Measurements from ENCODE around the gene MMP17. TPM values are rescaled to one million over a fixed set of nuclear protein-coding genes. Genes with fewer than 3 reads are reported as not detected.

Gene MMP17
- total and polyA plus RNA-seq, 2 of the 4 experiments (the other 2 are of a cell fraction), result 1.4 to 11.8 TPM

- H3K23ac ChIP-seq (ENCODE audit: low read depth, low read length), result no peak overlapping the region
- WGBS, 2 experiments (ENCODE audit: extremely low coverage in 2 of 2, insufficient read length in 1 of 2), result 94% methylated on average over 18 of the region's 25 CpGs; no CpG with 5 or more reads in 1 of the 2 experiments
- H3K27ac ChIP-seq (ENCODE audit: insufficient read depth, low read length), result no peak overlapping the region
- no peak overlapping the region for H2AFZ ChIP-seq (replicated peaks; ENCODE audit: low read length, poor library complexity)
- H3K9me3 ChIP-seq (ENCODE audit: control insufficient read depth, insufficient read depth, low read length), result no peaks in the 10 kb centered on the region
- H3K27me3 ChIP-seq (ENCODE audit: control insufficient read depth, insufficient read depth, low read length), result no peaks in the 10 kb centered on the region
- intact Hi-C loops (cut with micrococcal nuclease) (no loop called here), dilution Hi-C loops (cut with HindIII; ENCODE audit: low sequenced_read_pairs, unreplicated experiment) (no loop called here), in situ Hi-C loops (cut with MboI; ENCODE audit: low sequenced_read_pairs) (loop anchor here (25.0 kb wide), 1 partner anchor 732 kb away; no protein-coding TSS in a partner anchor)
- peak overlapping the region; percentile 55 for H2AK9ac ChIP-seq (replicated peaks; ENCODE audit: low read depth, low read length, poor library complexity)
- H3K14ac ChIP-seq (replicated peaks; ENCODE audit: low read depth, low read length), result no peak overlapping the region
- H2BK15ac ChIP-seq (ENCODE audit: low read depth, low read length), result no peak overlapping the region
- ChIA-PET POLR2A (ENCODE audit: unreplicated experiment) (no interaction called here), CTCF (no interaction called here)
- no peak overlapping the region for H2BK120ac ChIP-seq (ENCODE audit: low read depth, low read length)
- H3K9ac ChIP-seq (ENCODE audit: low read depth, low read length), result no peak overlapping the region
- no peak overlapping the region for H3K56ac ChIP-seq (ENCODE audit: extremely low read depth, insufficient read depth, low read length)
- H3K18ac ChIP-seq (ENCODE audit: low read depth, low read length), result no peak overlapping the region
- H3K4me2 ChIP-seq (ENCODE audit: low read depth, low read length), result no peak overlapping the region
- H4K5ac ChIP-seq (ENCODE audit: low read depth, low read length), result no peak overlapping the region
- ATAC-seq (ENCODE audit: low read depth) (no peak), DNase-seq (no peak)
- TF ChIP-seq, protein P1, sequence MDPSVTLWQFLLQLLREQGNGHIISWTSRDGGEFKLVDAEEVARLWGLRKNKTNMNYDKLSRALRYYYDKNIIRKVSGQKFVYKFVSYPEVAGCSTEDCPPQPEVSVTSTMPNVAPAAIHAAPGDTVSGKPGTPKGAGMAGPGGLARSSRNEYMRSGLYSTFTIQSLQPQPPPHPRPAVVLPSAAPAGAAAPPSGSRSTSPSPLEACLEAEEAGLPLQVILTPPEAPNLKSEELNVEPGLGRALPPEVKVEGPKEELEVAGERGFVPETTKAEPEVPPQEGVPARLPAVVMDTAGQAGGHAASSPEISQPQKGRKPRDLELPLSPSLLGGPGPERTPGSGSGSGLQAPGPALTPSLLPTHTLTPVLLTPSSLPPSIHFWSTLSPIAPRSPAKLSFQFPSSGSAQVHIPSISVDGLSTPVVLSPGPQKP (IDR thresholded peaks at IDR 0.05; ENCODE audit: borderline replicate concordance, low read depth, low read length), result no peak
- TF ChIP-seq MAFK (IDR thresholded peaks at IDR 0.05; ENCODE audit: low read depth, low read length) (no peak), MXI1 (IDR thresholded peaks at IDR 0.05; ENCODE audit: borderline replicate concordance, low read depth, low read length) (no peak), RAD21 (IDR thresholded peaks at IDR 0.05; ENCODE audit: low read length) (no peak), RFX5 (IDR thresholded peaks at IDR 0.05; ENCODE audit: low read depth, low read length) (no peak), SMC3 (IDR thresholded peaks at IDR 0.05; ENCODE audit: low read depth, low read length) (no peak), POLR2A (IDR thresholded peaks at IDR 0.05; ENCODE audit: low read depth, low read length) (no peak), CEBPB (IDR thresholded peaks at IDR 0.05; ENCODE audit: low read depth, low read length) (no peak)
- H4K20me1 ChIP-seq (ENCODE audit: insufficient read depth, low read length), result no peaks in the 10 kb centered on the region
- peaks cover 7% of the 10 kb centered on the region; the same call in 1 of the 2 replicates for H3K36me3 ChIP-seq (ENCODE audit: control insufficient read depth, insufficient read depth, low read length)
- no peak overlapping the region for H2AK5ac ChIP-seq (ENCODE audit: low read depth, low read length)
- H3K9me1 ChIP-seq (ENCODE audit: insufficient read depth, low read length), result no peaks in the 10 kb centered on the region
- no peak overlapping the region for H2BK5ac ChIP-seq (ENCODE audit: low read depth, low read length, poor library complexity, severe bottlenecking)
- H3K4me1 ChIP-seq (ENCODE audit: control insufficient read depth, insufficient read depth, low read length), result no peaks in the 10 kb centered on the region
- no peak overlapping the region for H4K91ac ChIP-seq (ENCODE audit: insufficient read depth, low read depth, low read length)
- H4K8ac ChIP-seq (ENCODE audit: low read depth in 2 of 2, low read length in 2 of 2), result no peak overlapping the region
- no TSS peak for BruUV-seq (replicated peaks)
- no peak overlapping the region for H3K4ac ChIP-seq (ENCODE audit: low read depth, low read length)
- no peak overlapping the region for H2BK20ac ChIP-seq (ENCODE audit: low read depth, low read length)
- H3K4me3 ChIP-seq (ENCODE audit: insufficient read depth, low read depth, low read length), result no peak overlapping the region
- no peaks in the 10 kb centered on the region for H3K79me1 ChIP-seq (ENCODE audit: low read depth in 1 of 2, low read length in 2 of 2)
Measured at GRCh38 chr12:131844656-131845055, 16.5 kb downstream of the MMP17 start.
